NCI-H345 (cell line): ENCODE data around the gene DDX5.

Experiments
- DNase-seq: peaks from one replicate; lab custom pipeline; 2025; lab: John Stamatoyannopoulos, UW

Gene DDX5

GRCh38 chr17:64506201-64506575 lies at the start of gene DDX5:
Gene DDX5, minus strand, starts transcription at chr17:64506289. Its CDS starts 170 bp downstream, at chr17:64506119.
- peak; percentile 97 for DNase-seq

GRCh38 chr17:64555281-64555680 lies 49.2 kb upstream of the DDX5 start:
- no peak for DNase-seq

DNA sequence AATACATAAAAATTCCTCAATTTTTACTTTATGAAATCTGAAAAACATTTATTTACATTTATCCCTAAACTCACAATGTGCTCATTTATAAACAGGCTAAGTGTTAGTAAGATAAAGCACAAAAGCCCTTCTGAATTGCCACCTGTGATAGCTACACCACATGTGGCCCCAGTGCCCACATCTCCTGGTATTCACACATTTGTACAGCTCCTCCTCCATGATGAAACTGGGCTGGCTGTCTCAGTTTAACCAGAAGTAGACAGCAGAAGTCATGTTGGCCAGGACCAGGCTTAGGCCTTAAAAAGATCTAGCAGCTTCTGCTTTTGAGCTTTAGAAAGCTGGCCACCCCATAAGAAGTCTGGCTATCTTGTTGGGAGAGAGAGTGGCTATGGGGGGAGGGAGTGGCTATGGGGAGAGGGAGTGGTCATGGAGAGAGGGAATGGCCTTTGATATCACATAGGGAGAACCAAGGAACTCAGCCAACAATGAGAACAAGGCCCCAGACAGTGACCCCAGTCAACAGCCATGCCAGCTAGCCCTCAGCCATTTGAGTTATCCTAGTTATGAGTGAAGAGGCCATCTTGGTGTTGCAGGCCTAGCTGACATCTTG lies 48.0 kb upstream of the DDX5 start:
- DNase-seq, result no peak

- DNase-seq, result no peak
Observed at GRCh38 chr17:64551461-64551860, 45.4 kb upstream of the DDX5 start.

DNA sequence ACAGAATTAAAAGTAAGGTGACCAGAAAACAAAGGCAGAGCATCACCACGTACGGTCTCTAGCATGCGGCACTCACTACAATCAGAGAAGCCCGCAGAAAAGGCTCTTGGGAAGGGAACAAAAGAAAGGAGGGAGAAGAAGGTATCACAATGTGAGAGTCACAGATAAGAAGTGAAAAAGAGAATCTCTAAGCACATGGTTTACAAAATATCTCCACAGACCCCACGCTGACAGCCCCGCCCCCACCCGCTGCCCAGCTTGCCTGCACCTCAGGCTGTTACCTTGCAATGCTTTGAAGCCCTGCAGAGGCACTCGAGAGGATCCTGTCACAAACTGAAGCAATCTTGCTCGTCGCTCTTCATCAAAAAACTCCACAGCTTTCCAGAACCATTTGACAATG lies 41.2 kb upstream of the DDX5 start:
- no peak for DNase-seq

GRCh38 chr17:64546716-64547115 lies 40.6 kb upstream of the DDX5 start:
- no peak for DNase-seq

DNA sequence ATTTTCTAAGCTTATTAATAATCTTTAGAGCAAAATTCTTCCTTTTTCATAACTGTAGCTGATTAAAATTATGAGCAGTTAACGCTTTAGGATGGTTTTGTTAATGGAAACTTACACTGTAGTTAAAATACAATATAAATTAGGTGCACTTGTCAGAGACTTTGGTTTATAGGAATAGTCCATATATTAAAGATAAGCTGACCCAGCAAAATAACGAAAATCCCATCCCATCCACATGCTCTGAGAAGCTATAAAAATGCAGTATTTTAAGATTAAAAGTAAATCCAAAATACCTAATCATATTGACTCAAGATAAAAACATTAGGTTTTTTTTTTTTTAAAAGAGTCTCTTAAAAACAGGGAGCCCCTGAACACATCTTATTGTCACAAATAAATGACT lies 38.7 kb upstream of the DDX5 start:
- DNase-seq, result no peak

DNA sequence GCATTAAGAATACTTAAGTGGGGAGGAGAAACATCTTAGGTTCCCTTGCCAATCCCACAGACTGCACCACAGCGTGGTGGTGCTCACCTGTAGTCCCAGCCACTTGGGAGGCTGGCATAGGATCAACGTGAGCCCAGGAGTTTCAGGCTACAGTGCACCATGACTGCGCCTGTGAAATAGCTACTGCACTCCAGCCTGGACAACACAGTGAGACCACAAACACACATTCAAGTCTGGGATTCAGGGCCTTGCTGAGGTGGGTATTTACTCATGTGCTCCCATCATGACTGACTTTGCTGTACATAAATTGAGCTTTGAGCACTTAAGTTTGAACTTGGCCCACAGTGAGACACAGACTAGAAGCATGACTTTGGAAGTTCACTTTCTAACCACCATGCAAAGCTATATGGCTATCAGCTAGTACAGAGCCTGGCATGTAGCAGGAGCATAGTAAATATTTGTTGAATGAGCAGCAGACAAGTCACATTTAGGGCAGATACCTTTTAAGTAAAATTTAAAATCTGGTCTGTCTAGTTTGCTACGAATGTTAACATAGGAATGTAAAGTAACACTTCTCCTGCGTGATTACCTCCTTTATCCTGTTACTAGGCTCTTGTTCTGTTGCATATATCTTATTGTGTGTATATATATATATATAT lies 34.2 kb upstream of the DDX5 start:
- DNase-seq, result no peak

DNA sequence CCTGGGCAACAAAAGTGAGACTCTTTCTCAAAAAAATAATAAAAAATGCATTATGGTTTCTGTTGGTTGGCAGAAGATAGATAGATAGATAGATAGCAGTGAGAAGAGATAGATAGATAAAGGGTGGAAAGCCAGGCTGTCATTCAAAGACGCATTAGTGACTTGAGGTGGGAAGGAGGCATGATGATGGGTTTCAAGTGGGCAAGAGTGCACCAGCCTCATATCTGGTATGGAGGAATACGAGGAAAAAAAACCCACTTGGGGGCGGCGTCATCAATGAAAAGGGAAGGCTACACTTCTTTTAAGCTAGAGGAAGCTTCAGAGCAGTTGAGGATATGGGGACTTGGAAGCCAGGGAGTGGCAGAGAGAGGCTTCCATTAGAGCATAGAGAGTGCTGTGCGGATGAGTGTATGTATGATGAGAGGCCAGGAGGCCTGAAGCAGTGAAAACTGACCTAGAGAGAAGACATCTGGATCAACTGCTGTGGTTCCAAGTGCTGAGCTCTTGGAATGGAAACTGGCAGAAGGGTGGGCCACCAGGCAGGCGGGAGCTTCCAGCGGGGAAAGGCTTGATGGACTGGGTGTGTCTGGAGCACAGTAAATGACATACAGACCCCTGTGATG lies 32.5 kb upstream of the DDX5 start:
- no peak for DNase-seq

DNA sequence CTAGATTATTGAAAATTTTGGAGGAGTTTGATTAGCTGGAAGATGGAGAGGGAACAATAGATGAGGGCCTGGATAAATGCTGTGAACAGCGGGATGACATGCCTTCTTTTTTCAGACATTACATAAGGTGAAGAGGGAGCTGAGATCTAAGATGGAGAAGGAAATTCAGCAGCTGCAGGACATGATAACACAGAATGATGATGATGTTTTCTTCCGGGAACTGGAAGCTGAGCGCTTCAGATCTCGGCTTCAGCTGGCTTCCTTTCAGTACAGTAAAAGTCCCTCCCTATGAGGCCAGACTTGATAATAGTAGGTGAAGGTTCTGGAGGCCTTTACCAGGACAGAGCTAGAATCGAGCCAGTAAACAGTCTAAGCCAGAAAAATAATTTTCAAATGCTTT lies 31.4 kb upstream of the DDX5 start:
- no peak for DNase-seq

- DNase-seq, result no peak
Observed at GRCh38 chr17:64536913-64537312, 30.8 kb upstream of the DDX5 start.

- DNase-seq, result no peak
Observed at GRCh38 chr17:64535357-64535756, 29.3 kb upstream of the DDX5 start.

- DNase-seq, result no peak
Observed at GRCh38 chr17:64534187-64534586, 28.1 kb upstream of the DDX5 start.

GRCh38 chr17:64533784-64534183 lies 27.7 kb upstream of the DDX5 start:
- no peak for DNase-seq

DNA sequence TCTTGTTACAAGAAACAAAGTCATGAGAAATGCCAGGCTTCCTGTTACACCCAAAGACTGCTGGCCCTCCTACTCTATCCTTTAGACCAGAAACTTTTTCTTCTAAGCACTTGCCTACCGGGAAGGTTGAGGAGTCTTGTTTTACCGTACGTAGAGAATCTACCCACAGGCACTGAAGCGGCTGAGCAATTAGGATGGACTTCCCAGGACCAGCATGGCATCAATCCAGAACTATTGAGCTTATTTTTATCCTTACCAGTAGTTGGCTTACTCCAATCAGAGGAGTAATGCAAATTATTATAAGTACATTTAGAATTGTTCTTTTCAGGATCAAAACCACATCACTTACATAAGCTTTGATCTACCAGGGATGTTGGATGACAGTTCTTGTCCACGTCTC lies 26.3 kb upstream of the DDX5 start:
- DNase-seq, result no peak

DNA sequence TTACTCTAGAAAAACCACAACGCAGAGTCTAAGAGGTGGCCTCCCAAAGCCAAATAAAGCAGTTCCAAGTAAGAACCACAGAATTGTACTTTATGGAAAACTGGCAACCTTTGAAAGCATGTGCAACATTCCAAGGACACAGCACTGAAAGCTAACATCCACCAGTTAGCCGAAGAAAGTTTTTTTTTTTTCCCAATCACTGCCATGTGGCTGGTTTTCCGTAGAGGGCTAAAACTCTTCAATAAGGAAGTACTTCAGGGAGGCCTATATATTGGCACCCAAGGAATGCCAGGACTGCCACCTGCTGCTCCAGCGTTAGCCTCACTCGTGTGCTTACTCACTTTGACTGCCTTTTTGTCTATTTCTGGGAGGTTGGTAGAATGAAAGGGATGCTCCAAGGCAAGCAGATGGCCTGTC lies 25.9 kb upstream of the DDX5 start:
- DNase-seq, result no peak

DNA sequence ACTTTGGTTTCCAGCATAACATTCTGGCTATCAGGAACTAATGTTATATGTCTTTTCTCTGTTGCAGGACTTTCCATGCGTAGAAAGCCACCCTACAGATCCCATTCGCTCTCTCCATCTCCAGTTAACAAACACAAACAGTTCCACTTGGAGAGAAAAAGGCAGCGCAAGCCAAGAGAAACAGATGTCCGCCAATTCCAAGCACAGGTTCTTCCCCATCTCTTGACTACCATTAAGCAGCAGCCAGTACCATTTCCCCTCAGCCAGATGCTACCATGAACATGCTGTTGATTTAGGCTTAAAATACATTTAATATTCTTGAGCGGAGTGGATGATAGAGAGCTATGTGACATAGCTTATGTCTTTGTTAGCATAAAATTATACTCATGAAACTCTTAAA lies 23.1 kb upstream of the DDX5 start:
- no peak for DNase-seq

DNA sequence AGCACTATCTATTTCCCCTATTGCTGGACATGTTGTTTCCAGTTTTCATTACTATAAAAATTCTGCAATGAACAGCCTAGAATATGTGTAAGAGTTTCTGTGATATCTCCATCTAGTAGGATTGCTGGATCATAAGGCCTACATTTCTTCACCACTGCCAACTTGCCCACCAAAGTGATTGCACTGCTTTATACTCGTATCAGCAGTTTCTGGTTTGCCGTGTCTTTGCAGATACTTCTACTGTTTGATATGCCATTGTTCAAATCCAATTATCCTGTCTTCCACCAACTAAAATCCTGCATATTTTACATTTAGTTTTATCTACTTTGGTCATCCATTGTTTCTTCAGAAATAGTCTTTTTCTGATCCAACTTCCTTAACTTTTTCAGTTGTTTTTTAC lies 21.8 kb upstream of the DDX5 start:
- no peak for DNase-seq

DNA sequence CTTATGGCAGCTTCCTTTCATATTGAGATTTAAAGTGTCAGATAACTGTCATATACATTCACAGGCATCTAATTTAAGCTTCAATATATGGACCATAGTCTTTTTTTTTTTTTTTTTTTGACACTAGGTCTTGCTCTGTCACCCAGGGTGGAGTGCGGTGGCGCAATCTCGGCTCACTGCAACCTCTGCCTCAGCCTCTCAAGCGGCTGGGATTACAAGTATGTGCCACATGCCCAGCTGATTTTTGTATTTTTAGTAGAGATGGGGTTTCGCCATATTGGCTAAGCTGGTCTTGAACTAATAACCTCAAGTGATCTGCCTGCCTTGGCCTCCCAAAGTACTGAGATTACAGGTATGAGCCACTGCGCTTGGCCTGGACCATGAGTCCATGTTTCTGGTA lies 14.3 kb upstream of the DDX5 start:
- DNase-seq, result no peak

GRCh38 chr17:64519601-64520000 lies 13.5 kb upstream of the DDX5 start:
- no peak for DNase-seq

DNA sequence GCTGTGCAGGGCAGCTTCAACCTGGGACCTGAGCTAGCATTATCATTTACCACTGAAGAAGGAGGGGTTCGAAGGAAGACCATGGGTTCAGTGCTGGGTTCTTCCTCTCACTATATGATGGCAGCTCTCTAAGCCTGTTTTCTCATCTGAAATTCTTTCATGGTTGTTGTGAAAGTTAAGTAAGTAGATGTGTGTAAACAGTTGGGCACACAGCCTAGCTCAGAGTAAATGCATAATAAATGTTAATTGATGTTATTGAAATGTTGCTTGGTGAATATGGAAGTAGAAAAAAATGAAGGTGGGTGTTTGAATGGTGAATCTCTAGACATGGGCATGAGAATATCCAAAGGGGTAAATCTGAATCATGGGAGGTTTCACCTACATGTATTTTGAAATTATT lies 9.7 kb upstream of the DDX5 start:
- DNase-seq, result no peak

DNA sequence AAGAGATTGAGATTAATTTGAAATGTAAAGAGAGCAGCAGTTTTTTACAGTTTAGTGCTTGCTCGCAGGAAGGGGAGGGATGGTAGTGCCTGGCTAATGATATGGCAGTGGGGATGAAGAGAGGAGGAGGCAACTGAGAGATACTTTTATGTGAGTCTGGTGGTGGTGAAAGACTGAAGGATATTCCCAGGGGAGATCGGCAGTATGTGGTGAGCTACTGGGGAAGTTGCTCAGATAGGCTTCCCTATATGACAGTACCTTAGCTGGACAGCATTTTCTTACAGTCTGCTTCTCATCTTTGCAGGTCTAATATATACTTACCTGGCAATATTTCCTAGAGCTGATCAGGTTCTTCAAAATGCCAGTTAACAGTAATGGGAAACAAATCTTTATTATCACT lies 9.3 kb upstream of the DDX5 start:
- no peak for DNase-seq

- no peak for DNase-seq
Observed at GRCh38 chr17:64509179-64509578, 3.1 kb upstream of the DDX5 start.

DNA sequence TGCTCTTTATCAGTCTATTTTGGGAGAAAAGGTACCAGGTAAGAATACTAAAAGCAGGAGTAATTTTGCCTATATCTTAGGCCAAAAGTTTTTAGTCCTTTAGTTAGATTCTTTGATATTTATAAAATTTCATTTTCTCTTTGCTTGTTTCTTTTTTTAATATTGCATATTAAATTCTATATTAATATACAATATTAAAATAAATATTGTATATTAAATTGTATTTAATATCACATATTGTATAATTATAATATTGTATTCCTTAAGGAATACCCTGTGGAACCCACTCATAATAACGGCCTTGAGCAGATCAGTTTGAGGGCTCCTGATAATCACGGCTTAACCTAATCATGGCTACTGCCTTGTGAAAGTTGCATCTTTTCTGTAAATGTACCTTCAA lies 2.6 kb upstream of the DDX5 start:
- no peak for DNase-seq
